ENCODE measurements around the gene KLRD1. TPM values are rescaled to one million over a fixed set of nuclear protein-coding genes. Genes with fewer than 3 reads are reported as not detected.

The KLRD1 gene, protein sequence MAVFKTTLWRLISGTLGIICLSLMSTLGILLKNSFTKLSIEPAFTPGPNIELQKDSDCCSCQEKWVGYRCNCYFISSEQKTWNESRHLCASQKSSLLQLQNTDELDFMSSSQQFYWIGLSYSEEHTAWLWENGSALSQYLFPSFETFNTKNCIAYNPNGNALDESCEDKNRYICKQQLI
- total RNA-seq = 1 to 10 TPM; 1.1 to 3.8 (median 2.5) TPM

- WGBS, 2 donors = 88 to 98% methylated on average over 1 of the region's 1 CpG
- Histone ChIP-seq H3K36me3 (no peaks in the 10 kb centered on the region), H3K27me3 (no peaks in the 10 kb centered on the region), H3K27ac (no peak within 1 kb of the TSS), H3K4me3 (replicated peaks in 1 of 3) (no peak within 1 kb of the TSS), H3K4me1 (no peaks in the 10 kb centered on the region), H3K9me3 (no peaks in the 10 kb centered on the region)
- no peak for DNase-seq
- TF ChIP-seq POLR2A (IDR thresholded peaks at IDR 0.05) = no peak
- TF ChIP-seq, protein P1, sequence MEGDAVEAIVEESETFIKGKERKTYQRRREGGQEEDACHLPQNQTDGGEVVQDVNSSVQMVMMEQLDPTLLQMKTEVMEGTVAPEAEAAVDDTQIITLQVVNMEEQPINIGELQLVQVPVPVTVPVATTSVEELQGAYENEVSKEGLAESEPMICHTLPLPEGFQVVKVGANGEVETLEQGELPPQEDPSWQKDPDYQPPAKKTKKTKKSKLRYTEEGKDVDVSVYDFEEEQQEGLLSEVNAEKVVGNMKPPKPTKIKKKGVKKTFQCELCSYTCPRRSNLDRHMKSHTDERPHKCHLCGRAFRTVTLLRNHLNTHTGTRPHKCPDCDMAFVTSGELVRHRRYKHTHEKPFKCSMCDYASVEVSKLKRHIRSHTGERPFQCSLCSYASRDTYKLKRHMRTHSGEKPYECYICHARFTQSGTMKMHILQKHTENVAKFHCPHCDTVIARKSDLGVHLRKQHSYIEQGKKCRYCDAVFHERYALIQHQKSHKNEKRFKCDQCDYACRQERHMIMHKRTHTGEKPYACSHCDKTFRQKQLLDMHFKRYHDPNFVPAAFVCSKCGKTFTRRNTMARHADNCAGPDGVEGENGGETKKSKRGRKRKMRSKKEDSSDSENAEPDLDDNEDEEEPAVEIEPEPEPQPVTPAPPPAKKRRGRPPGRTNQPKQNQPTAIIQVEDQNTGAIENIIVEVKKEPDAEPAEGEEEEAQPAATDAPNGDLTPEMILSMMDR (IDR thresholded peaks at IDR 0.05) = no peak
- intact Hi-C loops (cut with DNase I) = no loop called here
These were observed at the start of gene KLRD1 for GRCh38 chr12:10307630-10308029. Gene KLRD1, plus strand, starts transcription at chr12:10307870. Its CDS starts 208 bp downstream, at chr12:10308078.

DNA sequence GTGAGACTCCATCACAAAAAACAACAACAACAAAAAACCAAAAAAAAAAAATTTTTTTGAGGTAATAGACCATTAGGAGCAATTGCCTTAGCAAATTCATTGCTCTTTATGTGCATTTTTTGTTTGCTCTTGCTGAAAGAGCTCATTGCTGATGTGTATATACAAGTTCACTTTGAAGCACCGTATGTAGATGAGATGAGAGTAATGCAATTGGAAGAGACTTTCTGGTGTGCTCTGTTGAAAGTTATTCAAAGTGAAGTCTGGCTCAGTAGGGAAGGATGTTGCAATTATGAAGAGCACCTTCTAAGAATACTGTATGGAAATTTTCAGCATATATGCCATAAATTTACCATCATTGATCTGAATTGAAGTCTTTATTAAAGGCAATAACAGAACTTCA is 46.7 kb upstream of the KLRD1 start:
- no peaks in the 10 kb centered on the region for H3K9me3 ChIP-seq
- TF ChIP-seq, protein P1 (IDR thresholded peaks at IDR 0.05) = no peak
- TF ChIP-seq POLR2A (IDR thresholded peaks at IDR 0.05) = no peak
- H3K36me3 ChIP-seq = no peaks in the 10 kb centered on the region
- no peak overlapping the region for H3K27ac ChIP-seq
- WGBS, 2 donors = 0% methylated on average over 1 of the region's 1 CpG
- H3K4me3 ChIP-seq (replicated peaks in 1 of 3) = no peak overlapping the region
- no peaks in the 10 kb centered on the region for H3K27me3 ChIP-seq
- no peak for DNase-seq
- intact Hi-C loops (cut with DNase I) = no loop called here
- no peaks in the 10 kb centered on the region for H3K4me1 ChIP-seq

DNA sequence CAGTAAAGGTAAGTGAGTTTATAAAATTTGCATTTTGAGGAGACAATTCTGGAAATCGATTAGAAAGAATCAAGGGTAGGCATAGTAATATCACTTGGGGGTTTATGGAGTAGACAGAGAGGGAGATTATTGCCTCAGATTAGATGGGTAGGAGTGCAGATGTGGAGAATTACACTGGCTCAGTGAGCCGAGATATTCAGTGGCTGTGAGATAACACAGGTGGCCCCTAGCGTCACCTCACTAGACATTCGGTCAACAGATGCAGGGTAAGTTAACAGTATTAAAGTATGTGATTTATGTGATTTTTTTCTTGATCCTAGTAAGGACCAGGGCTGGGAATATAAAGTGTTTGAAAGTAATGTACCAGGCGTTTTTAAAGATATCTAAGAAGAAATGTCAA is 39.6 kb upstream of the KLRD1 start:
- TF ChIP-seq POLR2A (IDR thresholded peaks at IDR 0.05) = no peak
- TF ChIP-seq, protein P1 (IDR thresholded peaks at IDR 0.05) = no peak
- Histone ChIP-seq H3K36me3 (no peaks in the 10 kb centered on the region), H3K27me3 (no peaks in the 10 kb centered on the region), H3K4me3 (replicated peaks in 1 of 3) (no peak overlapping the region), H3K27ac (no peak overlapping the region), H3K4me1 (no peaks in the 10 kb centered on the region), H3K9me3 (no peaks in the 10 kb centered on the region)
- intact Hi-C loops (cut with DNase I) = no loop called here
- WGBS, 2 donors = 70 to 75% methylated on average over 5 of the region's 5 CpGs
- no peak for DNase-seq

DNA sequence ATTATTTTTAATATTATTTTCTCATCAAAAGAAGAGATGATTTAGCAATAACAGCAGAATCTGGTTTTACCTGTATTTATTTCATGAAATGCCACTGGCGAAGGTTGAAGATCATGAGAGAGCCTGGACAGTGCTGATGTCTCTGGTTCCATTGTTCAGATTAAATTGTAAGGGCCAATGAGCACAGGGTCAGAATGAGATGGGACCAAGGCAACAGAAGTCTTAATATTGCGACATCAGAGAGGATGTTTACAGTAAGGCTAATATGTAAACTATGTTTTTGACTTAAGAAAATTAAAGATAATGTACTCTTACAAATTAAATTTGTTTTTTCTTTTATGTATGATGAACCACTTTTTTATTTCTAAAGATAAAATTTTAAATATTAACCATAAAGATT is 35.2 kb upstream of the KLRD1 start:
- H3K4me1 ChIP-seq = no peaks in the 10 kb centered on the region
- H3K4me3 ChIP-seq (replicated peaks in 1 of 3) = no peak overlapping the region
- no peaks in the 10 kb centered on the region for H3K9me3 ChIP-seq
- no peaks in the 10 kb centered on the region for H3K27me3 ChIP-seq
- H3K36me3 ChIP-seq = no peaks in the 10 kb centered on the region
- no peak for TF ChIP-seq POLR2A (IDR thresholded peaks at IDR 0.05)
- TF ChIP-seq, protein P1 (IDR thresholded peaks at IDR 0.05) = no peak
- intact Hi-C loops (cut with DNase I) = no loop called here
- no peak for DNase-seq
- 93 to 96% methylated on average over 2 of the region's 2 CpGs for WGBS, 2 donors
- H3K27ac ChIP-seq = no peak overlapping the region

DNA sequence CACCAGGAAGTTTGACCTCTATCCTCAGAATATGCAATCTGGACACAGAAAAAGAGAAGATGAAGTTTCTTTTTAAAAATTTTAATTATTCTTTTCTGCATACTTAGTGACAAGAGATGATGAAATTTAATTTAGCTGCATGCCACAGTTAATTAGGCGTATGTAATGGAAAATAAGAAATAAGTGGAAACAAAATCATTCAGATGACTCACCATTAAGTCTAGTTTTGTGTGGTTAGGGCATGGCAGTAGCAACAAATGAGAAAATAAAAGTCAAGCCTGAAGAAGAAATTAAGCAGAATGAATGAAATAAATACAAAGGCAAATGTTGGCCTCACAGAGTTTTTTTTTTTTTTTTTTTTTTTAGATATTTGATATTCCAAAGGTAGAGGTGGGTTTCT is 30.9 kb upstream of the KLRD1 start:
- no peak overlapping the region for H3K4me3 ChIP-seq (replicated peaks in 1 of 3)
- H3K27ac ChIP-seq = no peak overlapping the region
- 86 to 92% methylated on average over 1 of the region's 1 CpG for WGBS, 2 donors
- H3K4me1 ChIP-seq = no peaks in the 10 kb centered on the region
- intact Hi-C loops (cut with DNase I) = no loop called here
- no peaks in the 10 kb centered on the region for H3K36me3 ChIP-seq
- DNase-seq = no peak
- TF ChIP-seq, protein P1 (IDR thresholded peaks at IDR 0.05) = no peak
- TF ChIP-seq POLR2A (IDR thresholded peaks at IDR 0.05) = no peak
- H3K9me3 ChIP-seq = no peaks in the 10 kb centered on the region
- H3K27me3 ChIP-seq = no peaks in the 10 kb centered on the region
